ENCODE results near the gene CCDC175. TPM values are rescaled to one million over a fixed set of nuclear protein-coding genes. Genes with fewer than 3 reads are reported as not detected.

CCDC175 gene
- total RNA-seq, 1 donor from 2014 or later, result 0.39 TPM

GRCh38 chr14:59510001-59510400 lies 66.6 kb downstream of the CCDC175 start:
- no peaks in the 10 kb centered on the region for H3K36me3 Mint-ChIP-seq
- H3K27ac Mint-ChIP-seq, result no peak overlapping the region
- DNase-seq (ENCODE audit: extremely low spot score, unreplicated experiment), result no peak
- no peaks in the 10 kb centered on the region for H3K9me3 Mint-ChIP-seq
- H3K4me1 Mint-ChIP-seq (ENCODE audit: unreplicated experiment), result no peaks in the 10 kb centered on the region
- H3K27me3 Mint-ChIP-seq, result no peaks in the 10 kb centered on the region
- TF ChIP-seq CTCF (conservative IDR thresholded peaks at IDR 0.05), result no peak
- H3K4me3 Mint-ChIP-seq, result no peak overlapping the region

DNA sequence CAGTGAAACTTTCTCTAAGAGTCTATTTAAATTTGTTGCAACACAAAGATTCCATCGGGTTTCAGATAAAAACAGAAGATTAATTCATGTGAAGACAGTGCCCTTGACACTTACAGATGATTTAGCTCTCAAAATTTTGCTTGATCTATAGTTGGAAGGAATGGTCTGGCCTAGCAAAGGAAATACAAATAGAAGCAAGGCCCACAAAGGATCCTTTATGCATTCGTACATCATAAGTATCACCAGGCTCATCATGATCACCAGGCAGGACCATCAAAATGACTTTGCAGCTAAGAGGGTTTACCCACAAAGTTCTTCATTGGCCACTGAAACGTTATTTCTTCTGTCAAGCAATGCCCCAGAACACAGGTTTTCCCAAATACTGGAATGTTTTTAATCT lies 67.5 kb downstream of the CCDC175 start:
- TF ChIP-seq CTCF (conservative IDR thresholded peaks at IDR 0.05), result no peak
- H3K27ac Mint-ChIP-seq, result no peak overlapping the region
- H3K27me3 Mint-ChIP-seq, result no peaks in the 10 kb centered on the region

DNA sequence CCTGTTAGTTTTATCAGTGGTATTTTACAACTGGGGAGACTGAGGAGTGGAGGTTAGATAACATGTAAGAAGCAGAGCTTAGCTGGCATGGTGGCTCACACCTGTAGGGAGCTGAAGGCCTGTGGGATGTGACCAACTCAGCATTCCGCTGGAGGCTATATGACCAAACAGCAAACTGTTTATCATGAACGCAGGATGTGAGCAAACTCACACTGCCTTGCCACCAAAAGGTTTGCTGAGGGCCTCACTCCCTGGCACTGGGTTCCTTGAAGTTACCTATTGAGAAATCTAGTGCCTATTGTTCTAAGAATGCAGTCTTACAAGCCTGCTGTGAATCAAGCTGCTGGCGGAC lies 68.9 kb downstream of the CCDC175 start:
- H3K4me1 Mint-ChIP-seq (ENCODE audit: unreplicated experiment), result no peaks in the 10 kb centered on the region
- H3K27ac Mint-ChIP-seq, result no peak overlapping the region
- no peak for TF ChIP-seq CTCF (conservative IDR thresholded peaks at IDR 0.05)
- H3K27me3 Mint-ChIP-seq, result no peaks in the 10 kb centered on the region
- H3K36me3 Mint-ChIP-seq, result peaks cover 3% of the 10 kb centered on the region
- DNase-seq (ENCODE audit: extremely low spot score, unreplicated experiment), result no peak
- no peak overlapping the region for H3K4me3 Mint-ChIP-seq
- H3K9me3 Mint-ChIP-seq, result no peaks in the 10 kb centered on the region

More for the DNA sequence above, 67.5 kb downstream of the CCDC175 start:
- no peaks in the 10 kb centered on the region for H3K4me1 Mint-ChIP-seq (ENCODE audit: unreplicated experiment)
- H3K9me3 Mint-ChIP-seq, result no peaks in the 10 kb centered on the region
- H3K4me3 Mint-ChIP-seq, result no peak overlapping the region
- DNase-seq (ENCODE audit: extremely low spot score, unreplicated experiment), result no peak
- H3K36me3 Mint-ChIP-seq, result no peaks in the 10 kb centered on the region

- Mint-ChIP-seq H3K4me3 (no peak overlapping the region), H3K27me3 (no peaks in the 10 kb centered on the region), H3K27ac (no peak overlapping the region), H3K36me3 (peaks cover 3% of the 10 kb centered on the region), H3K4me1 (ENCODE audit: unreplicated experiment) (no peaks in the 10 kb centered on the region), H3K9me3 (no peaks in the 10 kb centered on the region)
- TF ChIP-seq CTCF (conservative IDR thresholded peaks at IDR 0.05), result peak; percentile 86
- no peak for DNase-seq (ENCODE audit: extremely low spot score, unreplicated experiment)
Observed at GRCh38 chr14:59507063-59507751, 69.4 kb downstream of the CCDC175 start.

DNA sequence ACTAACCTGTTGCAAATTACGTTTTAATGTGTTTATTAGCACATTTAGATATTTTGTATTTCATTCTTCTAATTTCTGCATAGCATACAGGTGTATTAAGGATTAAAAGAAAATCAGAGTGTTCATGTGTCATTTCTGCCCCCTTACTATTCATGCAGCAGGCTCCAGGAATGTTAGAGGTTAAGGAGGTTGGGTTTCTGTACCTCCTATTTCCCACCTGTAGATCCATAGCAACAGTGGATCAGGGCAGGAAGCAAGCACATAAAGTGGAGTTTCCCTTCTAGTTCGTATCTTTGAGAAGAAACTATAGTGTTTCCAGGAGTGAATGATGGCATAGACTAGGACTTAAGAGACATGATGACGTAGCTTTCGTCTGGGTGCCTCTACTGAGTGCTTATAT lies 73.4 kb downstream of the CCDC175 start:
- no peaks in the 10 kb centered on the region for H3K4me1 Mint-ChIP-seq (ENCODE audit: unreplicated experiment)
- no peak overlapping the region for H3K4me3 Mint-ChIP-seq
- no peaks in the 10 kb centered on the region for H3K27me3 Mint-ChIP-seq
- DNase-seq (ENCODE audit: extremely low spot score, unreplicated experiment), result no peak
- no peak for TF ChIP-seq CTCF (conservative IDR thresholded peaks at IDR 0.05)
- H3K9me3 Mint-ChIP-seq, result no peaks in the 10 kb centered on the region
- H3K27ac Mint-ChIP-seq, result no peak overlapping the region
- H3K36me3 Mint-ChIP-seq, result peaks cover 3% of the 10 kb centered on the region

GRCh38 chr14:59500732-59501131 lies 75.9 kb downstream of the CCDC175 start:
- H3K27me3 Mint-ChIP-seq, result no peaks in the 10 kb centered on the region
- no peak overlapping the region for H3K27ac Mint-ChIP-seq
- no peaks in the 10 kb centered on the region for H3K9me3 Mint-ChIP-seq
- no peak for DNase-seq (ENCODE audit: extremely low spot score, unreplicated experiment)
- H3K4me3 Mint-ChIP-seq, result no peak overlapping the region
- H3K36me3 Mint-ChIP-seq, result peaks cover 3% of the 10 kb centered on the region
- TF ChIP-seq CTCF (conservative IDR thresholded peaks at IDR 0.05), result no peak
- no peaks in the 10 kb centered on the region for H3K4me1 Mint-ChIP-seq (ENCODE audit: unreplicated experiment)

All from type B pancreatic cell (in vitro differentiated cells).